Prostate gland (tissue), 2 donors: ENCODE measurements around the gene PPP1R13L.

ENCODE experiments used
- POLR2A ChIP-seq: fragments of 450-650 bp; IDR thresholded peaks from one replicate; pipeline ENCODE4 v1.6.1; 2016; ENCODE audit warnings: antibody characterized with exemption, mild to moderate bottlenecking
- TF ChIP-seq, protein P1 (sequence below), 4 experiments: fragments of 200-600 bp in 2 of 4; fragments of 450-650 bp in 2 of 4; sonication (generic) in 2 of 4; IDR thresholded peaks; 1 replicate in 3 of 4; 2 replicates in 1 of 4; pipeline ENCODE4 v1.5.1; 2016 to 2019; ENCODE audit warnings: antibody characterized with exemption in 4 of 4, mild to moderate bottlenecking in 2 of 4, moderate library complexity in 2 of 4

GRCh38 chr19:45355402-45355801 lies 49.5 kb downstream of the PPP1R13L start:
- TF ChIP-seq, protein P1, sequence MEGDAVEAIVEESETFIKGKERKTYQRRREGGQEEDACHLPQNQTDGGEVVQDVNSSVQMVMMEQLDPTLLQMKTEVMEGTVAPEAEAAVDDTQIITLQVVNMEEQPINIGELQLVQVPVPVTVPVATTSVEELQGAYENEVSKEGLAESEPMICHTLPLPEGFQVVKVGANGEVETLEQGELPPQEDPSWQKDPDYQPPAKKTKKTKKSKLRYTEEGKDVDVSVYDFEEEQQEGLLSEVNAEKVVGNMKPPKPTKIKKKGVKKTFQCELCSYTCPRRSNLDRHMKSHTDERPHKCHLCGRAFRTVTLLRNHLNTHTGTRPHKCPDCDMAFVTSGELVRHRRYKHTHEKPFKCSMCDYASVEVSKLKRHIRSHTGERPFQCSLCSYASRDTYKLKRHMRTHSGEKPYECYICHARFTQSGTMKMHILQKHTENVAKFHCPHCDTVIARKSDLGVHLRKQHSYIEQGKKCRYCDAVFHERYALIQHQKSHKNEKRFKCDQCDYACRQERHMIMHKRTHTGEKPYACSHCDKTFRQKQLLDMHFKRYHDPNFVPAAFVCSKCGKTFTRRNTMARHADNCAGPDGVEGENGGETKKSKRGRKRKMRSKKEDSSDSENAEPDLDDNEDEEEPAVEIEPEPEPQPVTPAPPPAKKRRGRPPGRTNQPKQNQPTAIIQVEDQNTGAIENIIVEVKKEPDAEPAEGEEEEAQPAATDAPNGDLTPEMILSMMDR (IDR thresholded peaks at IDR 0.05), result no peak
- TF ChIP-seq POLR2A, result no peak
